Right lobe of liver (tissue), 4 donors: ENCODE results near the gene RGS1.

Source experiments
- POLR2A ChIP-seq: fragments of 450-650 bp; IDR thresholded peaks from one replicate; pipeline ENCODE4 v1.6.1; 2017; ENCODE audit warnings: antibody characterized with exemption, mild to moderate bottlenecking
- TF ChIP-seq, protein P1 (sequence below), 4 donors: fragments of 200-600 bp in 3 of 4; fragments of 450-650 bp in 1 of 4; IDR thresholded peaks; one replicate each; pipeline versions ENCODE4 v1.5.1 to v1.8.0; 2016 to 2022; ENCODE audit warnings: antibody characterized with exemption in 4 of 4, mild to moderate bottlenecking in 2 of 4
- donor health status: DM: no; HTN: no; CAD: no.
- donor health status: DM: no; HTN: no; CAD: no.
- donor health status: DM: no; HTN: yes; CAD: no.

DNA sequence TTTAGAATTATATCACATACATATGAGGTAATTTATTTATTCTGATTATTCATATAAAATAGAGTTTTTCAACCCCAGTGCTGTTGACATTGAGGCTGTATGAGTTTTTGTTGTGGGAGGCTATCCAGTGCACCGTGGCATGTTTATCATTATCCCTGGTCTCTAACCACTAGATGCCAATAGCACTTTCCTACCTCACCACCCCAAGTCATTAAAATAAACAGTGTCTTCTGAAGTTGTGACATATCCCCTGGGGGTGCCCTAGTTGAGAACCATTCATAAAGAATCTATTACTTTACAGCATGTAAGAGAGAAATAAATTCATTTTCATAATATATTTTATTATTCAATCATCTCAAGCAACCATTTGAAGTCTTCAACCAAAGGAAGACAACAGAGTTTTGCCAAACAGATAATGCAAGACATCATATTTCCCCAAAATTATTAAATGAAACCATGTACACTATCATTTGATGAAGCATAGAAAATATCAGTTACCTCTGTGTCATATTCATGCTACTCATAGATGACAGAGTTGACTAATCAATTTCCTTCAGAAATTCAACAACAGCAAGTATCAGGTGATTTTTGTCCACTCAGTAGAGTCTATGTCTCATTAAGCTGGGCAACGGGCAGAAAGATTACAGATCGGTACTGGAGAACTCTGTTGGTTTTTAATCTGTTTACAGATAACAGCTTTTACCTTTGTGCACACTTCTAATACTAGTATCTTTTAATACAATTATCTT is 39.5 kb upstream of the RGS1 start:
- TF ChIP-seq, protein P1, sequence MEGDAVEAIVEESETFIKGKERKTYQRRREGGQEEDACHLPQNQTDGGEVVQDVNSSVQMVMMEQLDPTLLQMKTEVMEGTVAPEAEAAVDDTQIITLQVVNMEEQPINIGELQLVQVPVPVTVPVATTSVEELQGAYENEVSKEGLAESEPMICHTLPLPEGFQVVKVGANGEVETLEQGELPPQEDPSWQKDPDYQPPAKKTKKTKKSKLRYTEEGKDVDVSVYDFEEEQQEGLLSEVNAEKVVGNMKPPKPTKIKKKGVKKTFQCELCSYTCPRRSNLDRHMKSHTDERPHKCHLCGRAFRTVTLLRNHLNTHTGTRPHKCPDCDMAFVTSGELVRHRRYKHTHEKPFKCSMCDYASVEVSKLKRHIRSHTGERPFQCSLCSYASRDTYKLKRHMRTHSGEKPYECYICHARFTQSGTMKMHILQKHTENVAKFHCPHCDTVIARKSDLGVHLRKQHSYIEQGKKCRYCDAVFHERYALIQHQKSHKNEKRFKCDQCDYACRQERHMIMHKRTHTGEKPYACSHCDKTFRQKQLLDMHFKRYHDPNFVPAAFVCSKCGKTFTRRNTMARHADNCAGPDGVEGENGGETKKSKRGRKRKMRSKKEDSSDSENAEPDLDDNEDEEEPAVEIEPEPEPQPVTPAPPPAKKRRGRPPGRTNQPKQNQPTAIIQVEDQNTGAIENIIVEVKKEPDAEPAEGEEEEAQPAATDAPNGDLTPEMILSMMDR (IDR thresholded peaks at IDR 0.05) = no peak
- no peak for TF ChIP-seq POLR2A
